Measurements from ENCODE around the gene MRPL17.

DNA sequence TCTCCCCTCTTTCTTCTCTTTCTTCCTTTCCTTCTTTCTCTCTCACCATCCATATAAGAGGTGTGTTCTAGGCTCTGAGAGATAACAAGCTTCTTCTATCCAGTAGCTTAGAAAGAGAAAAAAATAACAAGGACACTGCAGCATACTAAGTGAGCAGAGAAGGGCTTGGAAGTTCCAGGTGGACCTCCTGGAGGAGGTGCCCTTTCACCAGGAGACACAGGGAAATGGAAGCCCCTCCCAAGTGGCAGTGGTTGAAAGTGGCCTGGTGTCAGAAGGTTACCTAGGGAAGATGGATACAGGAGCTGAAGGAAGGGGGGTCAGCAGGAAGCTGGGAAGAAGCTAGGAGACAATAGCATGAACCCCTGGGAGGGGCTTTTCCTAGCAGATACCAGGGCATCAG is 33.0 kb downstream of the MRPL17 start:
- TF ChIP-seq POLR2AphosphoS5 (IDR thresholded peaks at IDR 0.05; ENCODE audit: low read depth, low read length) (no peak), POLR2A (IDR thresholded peaks at IDR 0.05; ENCODE audit: low read depth, low read length) (no peak), TAF1 (IDR thresholded peaks at IDR 0.05; ENCODE audit: low read depth, low read length) (no peak), PAX5 (IDR thresholded peaks at IDR 0.05; ENCODE audit: insufficient read depth, low read length, severe bottlenecking) (no peak), SPI1 (IDR thresholded peaks at IDR 0.05; ENCODE audit: low read depth, low read length) (no peak)
